H1 (cell line): ENCODE results near the gene IDH3A. TPM values are rescaled to one million over a fixed set of nuclear protein-coding genes. Genes with fewer than 3 reads are reported as not detected.

Experiments
- BACH1 ChIP-seq: IDR thresholded peaks from 2 replicates; pipeline ENCODE4 v1.6.1; 2012; ENCODE audit warnings: low read length, improper control_type of control experiment
- BCL11A ChIP-seq, 2 experiments: IDR thresholded peaks; one replicate each; pipeline ENCODE4 v1.6.1; 2011; ENCODE audit warnings: low read depth in 2 of 2, low read length in 2 of 2, mild to moderate bottlenecking in 2 of 2
- CREB1 ChIP-seq: IDR thresholded peaks from 2 replicates; pipeline ENCODE4 v1.6.1; 2012; ENCODE audit warnings: inconsistent platforms
- SIN3A ChIP-seq, 2 experiments: IDR thresholded peaks in 1 of 2; conservative IDR thresholded peaks in 1 of 2; 2 replicates each; pipeline ENCODE4 v1.6.1; 2011 to 2012; ENCODE audit warnings: low read length in 2 of 2, improper control_type of control experiment in 1 of 2, low read depth in 1 of 2, mild to moderate bottlenecking in 1 of 2
- polyA plus RNA-seq, 7 experiments: library from polyadenylated mRNA; depleted of rRNA in 3 of 7; stranded (reverse) in 5 of 7; unstranded in 2 of 7; fragments of >200 nt in 5 of 7; fragments of 200-250 nt in 2 of 7; gene quantifications; 1 replicate in 5 of 7; 2 replicates in 1 of 7; 4 replicates in 1 of 7; pipeline versions ENCODE4 v1.2.1 to v1.2.3, GENCODE V29; 2011 to 2013; ENCODE audit warnings: missing spikeins in 2 of 7, mixed read lengths in 2 of 7
- total RNA-seq: library from RNA; stranded (reverse); fragmentation: NEBNext Ultra II Directional; extraction: Animal tissue kit (Norgen Biotek cat#: 25700); gene quantifications from 2 replicates; pipeline ENCODE4 v1.2.1, GENCODE V29; 2021

IDH3A gene
- total and polyA plus RNA-seq, 2 of the 8 experiments (the other 6 are each of a cell fraction or from before 2014, with no cell fraction given) = 23.4 to 36.8 TPM

DNA sequence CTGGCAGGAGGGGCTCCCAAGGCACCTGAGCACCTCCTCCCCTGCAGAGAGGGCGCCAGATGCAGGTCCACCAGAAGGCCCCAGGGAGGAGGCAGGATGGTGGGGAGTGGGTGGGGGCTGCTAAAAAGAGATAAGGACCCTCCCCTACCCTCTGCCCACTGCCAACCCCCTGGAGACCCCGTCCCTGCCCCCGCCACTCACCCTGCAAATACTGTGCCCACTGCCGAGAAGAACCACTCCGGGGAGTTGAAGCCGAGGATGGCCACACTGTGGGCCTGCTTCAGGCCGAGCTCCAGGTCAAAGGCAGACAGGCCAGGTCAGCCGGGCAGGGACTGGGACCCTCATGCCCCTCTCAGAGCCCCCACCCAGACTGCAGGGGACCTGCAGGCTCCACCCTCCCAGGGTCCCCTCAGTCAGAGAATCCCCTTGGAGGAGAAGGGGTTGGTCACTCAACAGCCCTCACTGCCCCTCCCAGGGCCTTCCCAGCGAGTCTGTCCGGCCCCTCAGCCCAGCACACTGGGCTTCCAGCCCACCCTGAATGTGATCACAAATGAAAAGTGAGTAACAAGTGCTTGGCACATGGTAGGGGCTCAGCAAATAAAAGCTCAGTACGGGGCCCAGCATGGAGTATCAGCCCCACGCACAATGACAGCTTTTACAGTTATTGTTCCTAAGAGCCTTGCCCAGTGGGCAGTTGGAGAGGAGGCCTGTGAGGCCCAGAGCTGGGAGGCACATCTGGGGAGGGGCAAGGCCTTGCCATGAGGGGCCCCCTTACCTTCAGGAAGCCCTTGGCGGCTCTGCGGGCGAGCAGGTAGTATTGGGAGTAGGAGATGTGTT, 44.8 kb downstream of the IDH3A start (continued):
- TF ChIP-seq BACH1 (no peak), BCL11A (IDR thresholded peaks at IDR 0.05; ENCODE audit: low read depth in 2 of 2, low read length in 2 of 2) (no peak), SIN3A (conservative IDR thresholded peaks at IDR 0.05 in 1 of 2, IDR thresholded peaks at IDR 0.05 in 1 of 2; ENCODE audit: low read depth in 1 of 2, low read length in 2 of 2) (no peak), CREB1 (no peak)
- TF ChIP-seq, all 59 proteins: peak for 0
